ENCODE data around the gene GPC6. TPM values are rescaled to one million over a fixed set of nuclear protein-coding genes. Genes with fewer than 3 reads are reported as not detected.

The GPC6 gene
- total RNA-seq, 2 experiments from 2014 or later = not detected

DNA sequence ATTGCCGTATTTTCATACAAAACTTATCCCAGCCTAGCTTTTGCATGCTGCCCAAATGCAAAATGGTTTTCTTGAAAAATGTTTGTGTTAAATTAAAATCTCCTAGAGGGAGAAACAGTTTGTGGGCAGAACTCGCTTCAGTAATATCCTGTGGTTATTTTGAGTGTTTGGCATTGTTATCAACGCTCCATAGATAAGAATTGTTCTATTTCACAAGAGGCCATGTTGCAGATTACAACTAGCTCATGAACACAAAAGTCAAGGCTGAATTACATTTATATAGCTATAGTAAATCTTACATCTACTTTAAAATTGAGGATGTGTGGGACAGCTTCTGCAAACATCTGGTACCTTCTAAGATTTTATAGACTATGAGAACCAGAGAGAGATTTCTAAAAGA, 805.0 kb downstream of the GPC6 start:
- ChIA-PET POLR2A (interaction anchor here (0.7 kb wide), 1 partner anchor 38 kb away, joined by 3 read pairs; no protein-coding TSS in a partner anchor), CTCF (no interaction called here)
- H3K4me1 Mint-ChIP-seq (ENCODE audit: low read depth) = no peaks in the 10 kb centered on the region
- H3K27ac Mint-ChIP-seq = no peak overlapping the region
- H3K27me3 Mint-ChIP-seq = peaks cover 4% of the 10 kb centered on the region
- DNase-seq = no peak
- H3K36me3 Mint-ChIP-seq = no peaks in the 10 kb centered on the region
- no peaks in the 10 kb centered on the region for H3K9me3 Mint-ChIP-seq
- intact Hi-C loops (cut with micrococcal nuclease) = no loop called here
- H3K4me3 Mint-ChIP-seq = no peak overlapping the region

DNA sequence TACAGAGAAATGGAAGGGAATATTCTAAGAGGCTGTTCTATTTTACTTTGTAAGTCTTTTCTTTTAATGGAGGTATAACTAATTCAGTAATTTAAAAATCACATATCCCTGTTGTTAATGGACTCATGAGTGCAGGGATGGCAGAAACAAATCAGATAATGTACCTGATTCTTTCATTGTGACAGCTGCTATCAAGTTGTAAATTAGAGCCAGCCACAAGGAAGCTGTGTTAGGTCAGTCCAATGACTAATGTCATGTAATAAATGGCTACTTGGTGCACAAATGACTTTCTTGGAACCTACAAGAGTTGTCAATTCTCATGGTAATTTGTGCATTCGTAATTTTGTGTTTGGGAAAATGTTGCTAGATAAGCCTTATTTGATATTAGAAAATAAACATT, 806.5 kb downstream of the GPC6 start:
- intact Hi-C loops (cut with micrococcal nuclease) = no loop called here
- ChIA-PET CTCF (no interaction called here), POLR2A (no interaction called here)
- H3K4me1 Mint-ChIP-seq (ENCODE audit: low read depth) = no peaks in the 10 kb centered on the region
- no peaks in the 10 kb centered on the region for H3K9me3 Mint-ChIP-seq
- peaks cover 4% of the 10 kb centered on the region for H3K27me3 Mint-ChIP-seq
- no peaks in the 10 kb centered on the region for H3K36me3 Mint-ChIP-seq
- no peak for DNase-seq
- no peak overlapping the region for H3K27ac Mint-ChIP-seq
- no peak overlapping the region for H3K4me3 Mint-ChIP-seq

DNA sequence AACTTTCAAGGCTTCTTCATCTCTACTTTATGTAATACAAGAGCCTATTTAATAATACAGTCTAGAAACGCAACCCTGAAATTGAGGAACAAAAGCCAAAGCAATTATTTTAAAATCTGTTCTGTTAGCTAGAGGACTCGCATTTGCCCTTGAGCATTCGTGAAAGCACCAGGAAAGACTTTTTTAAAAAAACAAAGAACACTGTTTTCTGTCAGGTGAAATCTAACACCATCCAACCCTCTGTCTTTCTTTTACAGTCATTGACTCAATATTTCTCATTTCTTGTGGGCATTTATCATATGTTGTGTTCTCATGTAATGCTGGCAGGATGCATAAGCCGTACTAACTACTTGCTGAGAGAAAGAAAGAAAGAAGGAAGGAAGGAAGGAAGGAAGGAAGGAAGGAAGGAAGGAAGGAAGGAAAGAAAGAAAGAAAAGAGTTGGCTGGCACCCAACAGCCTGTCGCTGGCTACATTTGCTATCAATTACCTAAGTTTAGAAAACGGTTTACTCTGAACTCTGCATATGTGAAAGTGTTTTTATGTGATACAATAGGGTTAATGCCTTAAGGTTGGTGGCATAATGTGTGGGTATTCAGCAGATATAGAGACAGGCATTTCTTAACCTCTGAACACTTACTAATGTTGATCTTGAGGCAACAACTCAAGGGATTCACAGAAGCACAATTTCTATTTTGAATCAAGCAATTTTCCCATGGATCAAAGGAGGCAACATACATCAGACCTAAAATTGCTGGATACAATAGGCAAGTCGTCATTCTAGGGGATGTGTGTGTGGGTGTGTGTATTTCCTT, 807.4 kb downstream of the GPC6 start:
- CTCF ChIA-PET = no interaction called here
- H3K9me3 Mint-ChIP-seq = no peaks in the 10 kb centered on the region
- POLR2A ChIA-PET = no interaction called here
- intact Hi-C loops (cut with micrococcal nuclease) = no loop called here
- no peak for DNase-seq
- H3K27ac Mint-ChIP-seq = no peak overlapping the region
- no peaks in the 10 kb centered on the region for H3K36me3 Mint-ChIP-seq
- H3K27me3 Mint-ChIP-seq = peaks cover 4% of the 10 kb centered on the region
- H3K4me1 Mint-ChIP-seq (ENCODE audit: low read depth) = no peaks in the 10 kb centered on the region
- no peak overlapping the region for H3K4me3 Mint-ChIP-seq

DNA sequence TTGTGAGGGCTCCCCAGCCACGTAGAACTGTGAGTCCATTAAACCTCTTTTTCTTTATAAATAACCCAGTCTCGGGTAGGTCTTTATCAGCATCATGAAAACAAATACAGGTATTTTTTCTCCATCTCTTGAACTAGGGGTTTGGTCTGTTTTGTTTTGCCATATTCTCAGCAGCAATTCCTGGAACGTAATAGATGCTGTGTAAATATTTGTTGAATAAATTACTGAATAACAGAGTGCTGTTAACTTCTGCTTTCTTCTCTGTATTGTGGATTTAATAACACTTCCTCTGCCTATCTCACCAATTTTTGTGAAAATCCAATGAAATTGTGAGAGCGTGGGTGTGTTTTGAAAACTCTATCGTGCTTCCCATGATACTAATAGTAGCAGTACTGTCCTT, 823.4 kb downstream of the GPC6 start:
- no peak for DNase-seq
- H3K4me3 Mint-ChIP-seq = no peak overlapping the region
- no peak overlapping the region for H3K27ac Mint-ChIP-seq
- H3K9me3 Mint-ChIP-seq = no peaks in the 10 kb centered on the region
- H3K27me3 Mint-ChIP-seq = peaks cover 11% of the 10 kb centered on the region
- CTCF ChIA-PET = no interaction called here
- POLR2A ChIA-PET = no interaction called here
- no peaks in the 10 kb centered on the region for H3K36me3 Mint-ChIP-seq
- intact Hi-C loops (cut with micrococcal nuclease) = no loop called here
- no peaks in the 10 kb centered on the region for H3K4me1 Mint-ChIP-seq (ENCODE audit: low read depth)

DNA sequence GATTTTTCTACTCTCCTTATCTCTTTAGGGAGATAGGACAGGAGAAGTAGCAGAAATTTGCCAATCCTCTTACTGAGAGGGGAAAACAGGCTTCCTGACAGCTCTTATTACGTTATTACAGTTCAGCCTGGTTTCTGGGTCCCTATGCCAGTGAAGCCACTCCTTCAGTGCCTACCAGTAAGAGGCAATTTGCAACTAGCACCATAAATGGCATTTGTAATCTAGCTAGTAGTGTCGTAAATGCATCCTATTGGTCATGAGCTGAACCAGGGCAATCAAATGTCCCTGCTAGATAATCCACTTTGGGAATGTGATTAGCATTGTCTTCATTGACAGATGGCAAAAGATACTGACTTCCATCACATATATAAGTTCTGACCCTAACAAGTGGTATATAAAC, 824.1 kb downstream of the GPC6 start:
- Mint-ChIP-seq H3K27me3 (peaks cover 11% of the 10 kb centered on the region), H3K4me1 (ENCODE audit: low read depth) (no peaks in the 10 kb centered on the region), H3K27ac (no peak overlapping the region), H3K36me3 (no peaks in the 10 kb centered on the region), H3K4me3 (no peak overlapping the region), H3K9me3 (no peaks in the 10 kb centered on the region)
- no peak for DNase-seq
- intact Hi-C loops (cut with micrococcal nuclease) = no loop called here
- POLR2A ChIA-PET = no interaction called here
- CTCF ChIA-PET = no interaction called here

DNA sequence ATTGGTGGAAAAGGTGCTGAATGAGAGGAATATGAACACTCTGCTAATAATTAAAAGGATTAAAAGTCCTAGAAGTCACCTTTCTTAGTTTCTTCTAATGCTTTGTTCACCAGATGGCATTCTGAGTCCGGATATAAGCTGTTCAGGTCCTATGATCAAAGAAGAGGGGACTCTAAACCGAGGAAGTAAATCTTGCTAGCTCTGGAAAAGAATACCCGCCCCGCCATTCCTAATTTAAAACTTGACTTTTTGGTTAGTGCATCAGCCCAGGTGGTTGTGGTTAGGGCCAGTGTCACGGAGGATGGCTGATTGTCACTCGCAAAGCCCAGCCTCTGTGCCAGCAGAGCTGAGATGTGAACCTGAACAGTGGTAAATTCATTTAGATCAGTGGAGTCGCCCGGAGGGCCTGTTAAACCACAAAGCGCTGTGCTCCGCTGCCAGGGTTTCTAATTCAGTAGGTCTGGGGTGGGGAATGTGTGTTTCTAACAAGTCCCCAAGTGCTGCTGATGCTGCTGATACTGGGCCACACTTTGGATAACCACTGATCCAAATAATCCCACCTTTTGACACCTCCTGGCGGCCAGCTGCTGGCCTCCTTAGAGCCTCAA, 827.5 kb downstream of the GPC6 start:
- intact Hi-C loops (cut with micrococcal nuclease) = no loop called here
- no peaks in the 10 kb centered on the region for H3K9me3 Mint-ChIP-seq
- no peak overlapping the region for H3K27ac Mint-ChIP-seq
- ChIA-PET POLR2A (no interaction called here), CTCF (no interaction called here)
- H3K36me3 Mint-ChIP-seq = no peaks in the 10 kb centered on the region
- H3K4me1 Mint-ChIP-seq (ENCODE audit: low read depth) = no peaks in the 10 kb centered on the region
- no peak overlapping the region for H3K4me3 Mint-ChIP-seq
- peaks cover 8% of the 10 kb centered on the region for H3K27me3 Mint-ChIP-seq
- DNase-seq = no peak

DNA sequence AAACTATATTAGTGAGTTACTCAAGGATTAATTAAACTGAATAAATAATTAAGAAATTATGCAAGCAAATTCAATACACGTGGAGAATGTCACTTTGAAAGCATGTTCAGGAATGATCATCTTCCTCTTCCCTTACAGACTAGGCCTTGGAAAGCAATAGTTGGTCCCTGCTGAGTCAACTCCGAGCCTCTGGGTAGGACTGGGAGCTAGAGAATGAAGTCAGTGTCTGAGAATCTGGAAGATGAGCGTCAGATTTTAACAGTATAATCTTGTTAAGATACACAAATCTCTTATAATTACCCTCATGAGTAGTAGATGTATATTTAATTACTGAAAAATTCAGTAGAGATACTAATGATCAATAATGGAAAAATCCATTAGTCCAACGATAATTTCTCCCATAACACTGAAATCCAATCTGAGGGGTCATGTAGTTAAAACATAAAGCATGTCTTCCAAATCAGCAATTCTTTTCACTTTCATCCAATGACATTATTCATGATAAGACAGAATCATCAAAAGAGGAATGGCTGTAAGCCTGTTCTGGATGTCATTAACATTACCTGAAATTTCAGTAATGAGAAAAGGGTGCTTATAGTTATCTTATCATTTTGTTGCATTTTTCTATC, 829.9 kb downstream of the GPC6 start:
- no peaks in the 10 kb centered on the region for H3K4me1 Mint-ChIP-seq (ENCODE audit: low read depth)
- H3K27ac Mint-ChIP-seq = no peak overlapping the region
- peaks cover 8% of the 10 kb centered on the region for H3K27me3 Mint-ChIP-seq
- ChIA-PET POLR2A (no interaction called here), CTCF (no interaction called here)
- intact Hi-C loops (cut with micrococcal nuclease) = no loop called here
- no peak overlapping the region for H3K4me3 Mint-ChIP-seq
- DNase-seq = no peak
- H3K9me3 Mint-ChIP-seq = no peaks in the 10 kb centered on the region
- H3K36me3 Mint-ChIP-seq = no peaks in the 10 kb centered on the region

DNA sequence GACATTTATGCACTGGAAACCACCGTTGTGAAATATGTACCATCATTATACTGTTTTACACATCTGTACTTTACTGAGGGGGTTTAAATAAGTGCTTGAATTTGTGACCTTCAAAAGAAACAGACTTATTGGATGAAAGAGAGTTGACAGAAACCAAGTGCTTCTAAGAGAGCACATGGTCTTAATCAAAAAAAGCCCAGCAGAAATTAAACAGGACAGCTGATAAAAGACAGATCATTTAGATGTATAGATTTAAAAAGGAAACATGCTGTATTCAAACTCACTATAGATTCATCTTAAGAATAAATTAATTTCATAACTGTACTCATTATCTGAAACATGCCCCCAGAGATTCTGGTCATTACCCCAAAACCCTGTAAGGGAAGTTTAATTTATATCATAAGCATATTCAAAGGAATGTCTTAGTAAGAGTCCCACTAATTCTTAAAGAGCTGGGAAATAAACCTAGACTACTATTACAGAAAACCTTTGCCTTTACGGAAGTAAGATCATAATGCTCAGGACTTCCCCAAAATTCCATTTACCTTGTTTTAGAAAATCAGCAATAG, 831.1 kb downstream of the GPC6 start:
- no peak overlapping the region for H3K4me3 Mint-ChIP-seq
- CTCF ChIA-PET = no interaction called here
- POLR2A ChIA-PET = no interaction called here
- H3K9me3 Mint-ChIP-seq = no peaks in the 10 kb centered on the region
- intact Hi-C loops (cut with micrococcal nuclease) = no loop called here
- H3K36me3 Mint-ChIP-seq = no peaks in the 10 kb centered on the region
- no peak overlapping the region for H3K27ac Mint-ChIP-seq
- H3K4me1 Mint-ChIP-seq (ENCODE audit: low read depth) = no peaks in the 10 kb centered on the region
- DNase-seq = no peak
- peaks cover 8% of the 10 kb centered on the region for H3K27me3 Mint-ChIP-seq

DNA sequence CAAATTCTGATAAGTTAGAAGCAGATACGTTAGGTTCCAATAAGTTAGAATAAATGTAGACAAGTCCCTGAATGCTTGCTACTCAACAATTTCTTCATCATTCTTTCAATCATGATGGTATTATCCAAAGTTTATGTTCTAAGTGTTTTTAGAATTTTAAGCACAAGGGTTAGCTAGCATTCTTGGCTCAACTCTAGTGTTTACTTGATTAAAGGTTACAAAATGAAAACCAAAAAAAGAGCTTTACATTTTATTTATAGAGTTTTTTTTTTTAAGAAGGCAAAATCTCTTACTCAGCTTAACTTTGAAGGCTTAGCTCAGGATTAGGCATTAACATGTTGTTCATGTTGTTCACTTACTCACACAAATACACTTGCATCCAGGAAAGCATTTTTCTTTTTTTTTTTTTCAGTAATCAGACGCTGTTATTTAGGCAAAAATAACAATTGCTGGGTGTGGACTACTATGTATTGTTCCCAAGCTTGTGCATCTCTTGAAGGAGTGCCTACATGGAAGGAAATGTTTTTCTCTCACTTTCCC, 832.3 kb downstream of the GPC6 start:
- DNase-seq = no peak
- ChIA-PET POLR2A (no interaction called here), CTCF (no interaction called here)
- no peaks in the 10 kb centered on the region for H3K36me3 Mint-ChIP-seq
- intact Hi-C loops (cut with micrococcal nuclease) = no loop called here
- no peaks in the 10 kb centered on the region for H3K9me3 Mint-ChIP-seq
- no peak overlapping the region for H3K4me3 Mint-ChIP-seq
- peaks cover 4% of the 10 kb centered on the region for H3K27me3 Mint-ChIP-seq
- H3K4me1 Mint-ChIP-seq (ENCODE audit: low read depth) = no peaks in the 10 kb centered on the region
- no peak overlapping the region for H3K27ac Mint-ChIP-seq

DNA sequence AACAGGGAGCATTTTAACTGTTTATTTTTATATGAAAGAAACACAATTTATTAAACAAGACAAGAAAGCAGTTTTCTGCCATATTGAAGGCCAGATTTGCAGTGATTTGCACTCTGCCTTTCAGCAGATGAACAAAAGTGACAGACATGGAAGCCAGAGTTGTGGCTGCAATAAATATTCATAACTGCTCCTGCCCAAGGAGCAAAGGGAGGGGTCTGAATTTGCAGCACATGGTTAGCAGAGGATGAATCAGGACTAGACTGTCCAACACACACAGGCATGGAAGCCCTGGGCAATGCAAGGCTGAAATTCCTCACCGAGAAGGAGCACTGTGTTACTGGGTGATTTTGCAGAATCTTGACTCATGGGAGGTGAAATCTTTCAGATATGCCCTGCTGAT, 834.7 kb downstream of the GPC6 start:
- no peak for DNase-seq
- Mint-ChIP-seq H3K27ac (no peak overlapping the region), H3K36me3 (no peaks in the 10 kb centered on the region), H3K4me3 (no peak overlapping the region), H3K9me3 (no peaks in the 10 kb centered on the region), H3K27me3 (peaks cover 4% of the 10 kb centered on the region), H3K4me1 (ENCODE audit: low read depth) (no peaks in the 10 kb centered on the region)
- ChIA-PET CTCF (no interaction called here), POLR2A (no interaction called here)
- intact Hi-C loops (cut with micrococcal nuclease) = no loop called here

DNA sequence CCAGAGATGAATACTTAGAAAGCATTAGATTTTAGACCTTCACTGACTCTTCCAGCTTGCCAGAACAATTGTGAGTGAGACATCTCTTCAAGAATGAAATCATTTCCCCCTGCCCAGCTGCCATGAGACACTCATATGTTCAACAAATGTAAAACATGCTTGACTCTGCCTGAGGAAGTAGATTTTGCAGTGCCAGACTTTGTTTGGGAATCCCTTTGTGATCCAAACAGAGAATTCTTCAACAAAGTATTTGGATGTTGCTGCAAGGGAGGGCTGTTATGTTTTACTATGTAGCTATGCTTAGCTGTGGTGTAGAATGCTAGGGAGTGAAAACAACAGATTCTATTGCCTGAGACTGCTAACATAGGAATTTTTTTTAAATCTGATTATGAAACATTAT, 836.5 kb downstream of the GPC6 start:
- Mint-ChIP-seq H3K36me3 (no peaks in the 10 kb centered on the region), H3K27ac (no peak overlapping the region), H3K9me3 (no peaks in the 10 kb centered on the region), H3K4me1 (ENCODE audit: low read depth) (no peaks in the 10 kb centered on the region), H3K4me3 (no peak overlapping the region), H3K27me3 (peaks cover 4% of the 10 kb centered on the region)
- intact Hi-C loops (cut with micrococcal nuclease) = no loop called here
- ChIA-PET POLR2A (no interaction called here), CTCF (no interaction called here)
- no peak for DNase-seq

DNA sequence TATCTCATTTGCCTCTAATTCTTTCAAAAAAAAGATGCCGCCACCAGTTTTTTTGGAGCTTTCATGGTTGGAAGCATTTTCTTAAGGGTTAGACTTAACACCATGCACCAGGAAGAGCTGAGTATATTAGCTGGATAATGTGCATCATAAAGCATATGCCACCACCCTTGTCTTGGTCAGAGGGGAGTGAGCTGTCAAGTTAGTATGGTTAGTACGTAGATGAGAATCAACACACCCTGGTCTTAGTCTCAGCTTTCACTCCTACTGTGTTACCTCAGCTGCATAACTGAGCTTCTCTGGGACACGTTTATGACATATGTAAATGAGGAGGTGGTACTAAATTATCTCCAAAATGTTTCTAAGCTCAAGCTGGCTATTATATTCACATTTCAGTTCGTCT, 837.2 kb downstream of the GPC6 start:
- CTCF ChIA-PET = no interaction called here
- Mint-ChIP-seq H3K36me3 (no peaks in the 10 kb centered on the region), H3K9me3 (no peaks in the 10 kb centered on the region), H3K4me3 (no peak overlapping the region), H3K27me3 (peaks cover 4% of the 10 kb centered on the region), H3K4me1 (ENCODE audit: low read depth) (no peaks in the 10 kb centered on the region), H3K27ac (no peak overlapping the region)
- POLR2A ChIA-PET = no interaction called here
- intact Hi-C loops (cut with micrococcal nuclease) = no loop called here
- no peak for DNase-seq
